ENCODE data around the gene ITPKB. TPM values are rescaled to one million over a fixed set of nuclear protein-coding genes. Genes with fewer than 3 reads are reported as not detected.
"Not testable (repeated sequence)": the region's sequence is repeated elsewhere in the genome, so short reads cannot be mapped to it uniquely, and the experiment has no call there.

ITPKB gene
- total RNA-seq, 1 donor from 2014 or later: 9.8 TPM

GRCh38 chr1:226643177-226643576 lies 95.9 kb downstream of the ITPKB start:
- peaks cover 1% of the 10 kb centered on the region for H3K36me3 Mint-ChIP-seq (ENCODE audit: insufficient read depth)
- no peaks in the 10 kb centered on the region for H3K9me3 Mint-ChIP-seq (ENCODE audit: low read depth)
- H3K4me3 Mint-ChIP-seq (ENCODE audit: low read depth): no peak overlapping the region
- TF ChIP-seq, protein P1, sequence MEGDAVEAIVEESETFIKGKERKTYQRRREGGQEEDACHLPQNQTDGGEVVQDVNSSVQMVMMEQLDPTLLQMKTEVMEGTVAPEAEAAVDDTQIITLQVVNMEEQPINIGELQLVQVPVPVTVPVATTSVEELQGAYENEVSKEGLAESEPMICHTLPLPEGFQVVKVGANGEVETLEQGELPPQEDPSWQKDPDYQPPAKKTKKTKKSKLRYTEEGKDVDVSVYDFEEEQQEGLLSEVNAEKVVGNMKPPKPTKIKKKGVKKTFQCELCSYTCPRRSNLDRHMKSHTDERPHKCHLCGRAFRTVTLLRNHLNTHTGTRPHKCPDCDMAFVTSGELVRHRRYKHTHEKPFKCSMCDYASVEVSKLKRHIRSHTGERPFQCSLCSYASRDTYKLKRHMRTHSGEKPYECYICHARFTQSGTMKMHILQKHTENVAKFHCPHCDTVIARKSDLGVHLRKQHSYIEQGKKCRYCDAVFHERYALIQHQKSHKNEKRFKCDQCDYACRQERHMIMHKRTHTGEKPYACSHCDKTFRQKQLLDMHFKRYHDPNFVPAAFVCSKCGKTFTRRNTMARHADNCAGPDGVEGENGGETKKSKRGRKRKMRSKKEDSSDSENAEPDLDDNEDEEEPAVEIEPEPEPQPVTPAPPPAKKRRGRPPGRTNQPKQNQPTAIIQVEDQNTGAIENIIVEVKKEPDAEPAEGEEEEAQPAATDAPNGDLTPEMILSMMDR (IDR thresholded peaks at IDR 0.05; ENCODE audit: unreplicated experiment): no peak
- no peaks in the 10 kb centered on the region for H3K27me3 Mint-ChIP-seq
- no peak for DNase-seq (ENCODE audit: low spot score, unreplicated experiment)
- no peak overlapping the region for H3K27ac Mint-ChIP-seq
- no peaks in the 10 kb centered on the region for H3K4me1 Mint-ChIP-seq (ENCODE audit: low read depth)

DNA sequence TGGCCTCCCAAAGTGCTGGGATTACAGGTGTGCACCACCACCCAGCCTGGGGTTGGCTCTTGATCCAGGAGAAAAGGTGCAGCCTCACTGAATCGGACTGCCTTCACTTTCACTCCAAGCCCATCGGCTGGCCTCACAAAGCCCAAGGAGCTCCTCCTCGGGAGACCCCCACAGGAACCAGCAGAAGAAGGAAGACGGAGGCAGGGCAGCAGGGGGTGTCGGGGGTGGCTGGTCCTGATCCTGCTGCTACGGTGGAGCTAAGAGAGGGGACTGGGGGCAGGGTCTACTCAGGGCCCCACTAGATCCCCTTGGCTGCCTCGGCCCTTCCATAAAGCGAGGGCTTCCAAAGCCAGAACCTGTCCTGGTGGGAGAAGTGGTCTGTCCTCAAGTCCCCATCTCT lies 96.7 kb downstream of the ITPKB start:
- TF ChIP-seq, protein P1 (IDR thresholded peaks at IDR 0.05; ENCODE audit: unreplicated experiment): no peak
- no peaks in the 10 kb centered on the region for H3K27me3 Mint-ChIP-seq
- no peaks in the 10 kb centered on the region for H3K4me1 Mint-ChIP-seq (ENCODE audit: low read depth)
- no peak overlapping the region for H3K4me3 Mint-ChIP-seq (ENCODE audit: low read depth)
- H3K9me3 Mint-ChIP-seq (ENCODE audit: low read depth): no peaks in the 10 kb centered on the region
- DNase-seq (ENCODE audit: low spot score, unreplicated experiment): no peak
- no peak overlapping the region for H3K27ac Mint-ChIP-seq
- H3K36me3 Mint-ChIP-seq (ENCODE audit: insufficient read depth): peaks cover 1% of the 10 kb centered on the region

DNA sequence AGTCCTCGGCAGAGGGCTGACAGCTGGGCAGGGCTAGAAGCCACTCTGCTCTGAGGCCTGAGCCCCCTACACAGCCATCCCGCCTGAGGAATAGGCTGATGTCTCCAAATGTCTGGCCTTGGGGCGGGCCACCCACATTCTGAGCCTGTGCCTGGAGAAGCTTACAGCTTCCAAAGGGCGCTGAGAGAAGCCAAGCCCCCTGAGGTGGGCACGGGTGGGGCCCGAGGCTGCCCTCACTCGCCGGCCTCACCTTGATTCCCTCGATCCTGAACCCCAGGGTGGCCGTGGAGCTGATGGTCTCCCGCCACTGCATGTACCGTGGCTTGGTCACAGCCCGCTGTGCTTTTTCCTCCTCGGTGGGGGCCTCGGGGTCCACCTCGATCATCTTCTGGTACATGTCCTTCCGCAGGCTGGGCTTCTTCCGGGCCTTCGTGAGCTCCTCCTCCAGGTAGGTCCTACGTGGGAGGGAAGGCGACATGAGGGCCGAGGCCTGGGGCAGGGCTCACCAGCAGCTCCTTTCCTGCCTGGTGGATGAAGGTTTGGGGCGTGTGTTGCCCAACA lies 97.3 kb downstream of the ITPKB start:
- Mint-ChIP-seq H3K36me3 (ENCODE audit: insufficient read depth) (peaks cover 2% of the 10 kb centered on the region), H3K27ac (no peak overlapping the region), H3K9me3 (ENCODE audit: low read depth) (no peaks in the 10 kb centered on the region), H3K4me3 (ENCODE audit: low read depth) (no peak overlapping the region), H3K4me1 (ENCODE audit: low read depth) (no peaks in the 10 kb centered on the region), H3K27me3 (no peaks in the 10 kb centered on the region)
- TF ChIP-seq, protein P1 (IDR thresholded peaks at IDR 0.05; ENCODE audit: unreplicated experiment): no peak
- no peak for DNase-seq (ENCODE audit: low spot score, unreplicated experiment)

DNA sequence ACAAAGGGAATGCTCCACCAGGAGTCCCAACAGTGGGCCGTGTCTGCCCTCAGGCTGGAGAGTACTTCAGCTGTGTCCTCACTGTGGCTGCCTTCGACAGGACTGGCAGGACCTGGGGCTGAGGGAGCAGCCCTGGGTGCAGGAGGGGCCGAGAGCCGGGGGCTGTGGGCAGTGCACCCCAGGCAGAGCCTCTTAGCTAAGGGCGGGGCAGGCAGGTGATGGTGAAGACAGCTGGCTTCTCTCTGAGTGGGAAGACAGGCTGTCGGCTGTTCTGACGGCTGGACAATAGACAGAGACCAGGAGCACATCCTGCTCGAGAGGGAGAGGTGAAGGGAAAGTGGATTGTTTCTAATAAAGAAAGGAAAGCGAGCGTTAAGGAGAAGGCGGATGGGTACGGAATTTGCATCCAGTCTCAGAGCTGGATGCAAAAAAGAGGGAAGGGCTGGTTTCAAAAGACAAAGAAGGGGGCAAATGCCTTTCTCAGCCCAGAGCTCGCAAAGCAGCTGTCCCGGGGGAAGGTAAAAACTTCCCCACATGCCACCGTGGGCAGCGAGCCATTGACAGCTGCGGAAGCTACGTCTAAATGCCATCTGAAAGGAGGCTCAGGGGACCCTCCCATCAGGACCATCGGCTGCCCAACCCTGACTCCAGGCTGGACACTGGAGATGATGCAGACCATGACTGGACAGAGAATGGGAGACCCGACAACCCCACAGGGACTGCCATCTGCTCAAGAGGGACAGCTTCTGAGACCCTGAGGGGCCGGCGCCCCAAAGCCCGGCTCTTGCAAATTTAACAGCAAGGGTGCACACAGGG lies 98.6 kb downstream of the ITPKB start:
- H3K4me1 Mint-ChIP-seq (ENCODE audit: low read depth): no peaks in the 10 kb centered on the region
- H3K9me3 Mint-ChIP-seq (ENCODE audit: low read depth): no peaks in the 10 kb centered on the region
- no peak overlapping the region for H3K27ac Mint-ChIP-seq
- H3K27me3 Mint-ChIP-seq: no peaks in the 10 kb centered on the region
- no peak for DNase-seq (ENCODE audit: low spot score, unreplicated experiment)
- TF ChIP-seq, protein P1 (IDR thresholded peaks at IDR 0.05; ENCODE audit: unreplicated experiment): no peak
- H3K36me3 Mint-ChIP-seq (ENCODE audit: insufficient read depth): peaks cover 3% of the 10 kb centered on the region
- no peak overlapping the region for H3K4me3 Mint-ChIP-seq (ENCODE audit: low read depth)

DNA sequence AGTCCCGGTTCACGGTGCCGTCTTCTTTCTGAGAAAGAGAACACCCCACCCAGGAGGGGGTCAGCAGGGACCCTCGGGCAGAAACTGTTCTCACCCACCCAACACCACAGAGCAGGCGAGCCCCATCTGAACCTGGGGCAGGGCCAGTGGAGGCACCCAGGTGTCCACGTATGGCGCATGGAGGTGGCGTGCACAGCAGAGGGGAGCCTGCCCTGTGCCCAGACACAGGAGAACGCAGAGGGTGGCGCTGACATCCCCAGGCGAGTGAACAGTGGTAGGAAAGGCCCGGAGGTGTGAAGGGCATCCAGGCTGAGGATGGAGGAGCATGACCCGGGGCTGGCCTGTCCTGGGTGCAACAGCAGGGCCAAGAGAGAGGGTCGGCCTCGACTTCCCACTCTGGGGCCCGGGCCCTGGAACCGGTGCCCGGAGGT lies 99.4 kb downstream of the ITPKB start:
- Mint-ChIP-seq H3K4me1 (ENCODE audit: low read depth) (no peaks in the 10 kb centered on the region), H3K27me3 (no peaks in the 10 kb centered on the region), H3K9me3 (ENCODE audit: low read depth) (no peaks in the 10 kb centered on the region), H3K27ac (no peak overlapping the region), H3K4me3 (ENCODE audit: low read depth) (no peak overlapping the region), H3K36me3 (ENCODE audit: insufficient read depth) (peaks cover 3% of the 10 kb centered on the region)
- DNase-seq (ENCODE audit: low spot score, unreplicated experiment): no peak
- TF ChIP-seq, protein P1 (IDR thresholded peaks at IDR 0.05; ENCODE audit: unreplicated experiment): no peak

- H3K9me3 Mint-ChIP-seq (ENCODE audit: low read depth); H3K4me3 Mint-ChIP-seq (ENCODE audit: low read depth); H3K36me3 Mint-ChIP-seq (ENCODE audit: insufficient read depth); H3K27me3 Mint-ChIP-seq; H3K27ac Mint-ChIP-seq; DNase-seq (ENCODE audit: low spot score, unreplicated experiment); H3K4me1 Mint-ChIP-seq (ENCODE audit: low read depth): not testable (repeated sequence)
Measured at GRCh38 chr1:226639206-226639605, 99.9 kb downstream of the ITPKB start.
